ENCODE results near the gene PTPRD. TPM values are rescaled to one million over a fixed set of nuclear protein-coding genes. Genes with fewer than 3 reads are reported as not detected.
"Not testable (repeated sequence)": the region's sequence is repeated elsewhere in the genome, so short reads cannot be mapped to it uniquely, and the experiment has no call there.

Gene PTPRD
- total RNA-seq, 2 experiments from 2014 or later: not detected

GRCh38 chr9:9499546-9499945, 1113.3 kb downstream of the PTPRD start:
- Mint-ChIP-seq H3K9me3 (ENCODE audit: low read depth) (peaks cover 14% of the 10 kb centered on the region), H3K27me3 (no peaks in the 10 kb centered on the region), H3K27ac (no peak overlapping the region), H3K4me1 (no peaks in the 10 kb centered on the region), H3K36me3 (ENCODE audit: low read depth) (no peaks in the 10 kb centered on the region), H3K4me3 (no peak overlapping the region)
- ChIA-PET POLR2A (no interaction called here), CTCF (no interaction called here)
- no peak for ATAC-seq
- no peak for DNase-seq
- intact Hi-C loops (cut with DNase I, micrococcal nuclease): no loop called here

GRCh38 chr9:9498846-9499245, 1114.0 kb downstream of the PTPRD start:
- H3K27me3 Mint-ChIP-seq: no peaks in the 10 kb centered on the region
- CTCF ChIA-PET: no interaction called here
- intact Hi-C loops (cut with DNase I, micrococcal nuclease): no loop called here
- no peak overlapping the region for H3K4me3 Mint-ChIP-seq
- H3K4me1 Mint-ChIP-seq: no peaks in the 10 kb centered on the region
- POLR2A ChIA-PET: no interaction called here
- no peaks in the 10 kb centered on the region for H3K36me3 Mint-ChIP-seq (ENCODE audit: low read depth)
- no peak overlapping the region for H3K27ac Mint-ChIP-seq
- no peak for DNase-seq
- peaks cover 16% of the 10 kb centered on the region for H3K9me3 Mint-ChIP-seq (ENCODE audit: low read depth)
- ATAC-seq: no peak

- no peaks in the 10 kb centered on the region for H3K4me1 Mint-ChIP-seq
- H3K9me3 Mint-ChIP-seq (ENCODE audit: low read depth): peaks cover 17% of the 10 kb centered on the region
- DNase-seq (no peak), ATAC-seq (no peak)
- ChIA-PET CTCF (no interaction called here), POLR2A (no interaction called here)
- no peaks in the 10 kb centered on the region for H3K36me3 Mint-ChIP-seq (ENCODE audit: low read depth)
- H3K27ac Mint-ChIP-seq: no peak overlapping the region
- intact Hi-C loops (cut with DNase I, micrococcal nuclease): no loop called here
- H3K4me3 Mint-ChIP-seq: no peak overlapping the region
- no peaks in the 10 kb centered on the region for H3K27me3 Mint-ChIP-seq
These were observed 1114.7 kb downstream of the PTPRD start for GRCh38 chr9:9498128-9498527.

GRCh38 chr9:9494336-9494735, 1118.5 kb downstream of the PTPRD start:
- H3K4me3 Mint-ChIP-seq: no peak overlapping the region
- no peaks in the 10 kb centered on the region for H3K4me1 Mint-ChIP-seq
- CTCF ChIA-PET: no interaction called here
- intact Hi-C loops (cut with DNase I, micrococcal nuclease): no loop called here
- ATAC-seq: no peak
- POLR2A ChIA-PET: no interaction called here
- no peaks in the 10 kb centered on the region for H3K27me3 Mint-ChIP-seq
- no peak for DNase-seq
- no peaks in the 10 kb centered on the region for H3K36me3 Mint-ChIP-seq (ENCODE audit: low read depth)
- peaks cover 18% of the 10 kb centered on the region for H3K9me3 Mint-ChIP-seq (ENCODE audit: low read depth)
- H3K27ac Mint-ChIP-seq: no peak overlapping the region

- POLR2A ChIA-PET: no interaction called here
- DNase-seq: no peak
- H3K27ac Mint-ChIP-seq: no peak overlapping the region
- no peak overlapping the region for H3K4me3 Mint-ChIP-seq
- ATAC-seq: no peak
- no peaks in the 10 kb centered on the region for H3K36me3 Mint-ChIP-seq (ENCODE audit: low read depth)
- CTCF ChIA-PET: no interaction called here
- no peaks in the 10 kb centered on the region for H3K4me1 Mint-ChIP-seq
- H3K27me3 Mint-ChIP-seq: no peaks in the 10 kb centered on the region
- peaks cover 16% of the 10 kb centered on the region for H3K9me3 Mint-ChIP-seq (ENCODE audit: low read depth)
- intact Hi-C loops (cut with DNase I, micrococcal nuclease): no loop called here
These were observed 1120.3 kb downstream of the PTPRD start for GRCh38 chr9:9492506-9492905.

GRCh38 chr9:9489183-9489582, 1123.6 kb downstream of the PTPRD start:
- ChIA-PET CTCF (no interaction called here), POLR2A (no interaction called here)
- peaks cover 10% of the 10 kb centered on the region for H3K9me3 Mint-ChIP-seq (ENCODE audit: low read depth)
- intact Hi-C loops (cut with DNase I, micrococcal nuclease): no loop called here
- H3K27ac Mint-ChIP-seq: no peak overlapping the region
- H3K36me3 Mint-ChIP-seq (ENCODE audit: low read depth): no peaks in the 10 kb centered on the region
- ATAC-seq (no peak), DNase-seq (no peak)
- no peaks in the 10 kb centered on the region for H3K4me1 Mint-ChIP-seq
- no peaks in the 10 kb centered on the region for H3K27me3 Mint-ChIP-seq
- H3K4me3 Mint-ChIP-seq: no peak overlapping the region

GRCh38 chr9:9483175-9483574, 1129.6 kb downstream of the PTPRD start:
- no peak overlapping the region for H3K4me3 Mint-ChIP-seq
- no peaks in the 10 kb centered on the region for H3K27me3 Mint-ChIP-seq
- no peaks in the 10 kb centered on the region for H3K4me1 Mint-ChIP-seq
- ChIA-PET CTCF (no interaction called here), POLR2A (no interaction called here)
- peaks cover 6% of the 10 kb centered on the region for H3K9me3 Mint-ChIP-seq (ENCODE audit: low read depth)
- ATAC-seq: no peak
- no peaks in the 10 kb centered on the region for H3K36me3 Mint-ChIP-seq (ENCODE audit: low read depth)
- intact Hi-C loops (cut with DNase I, micrococcal nuclease): no loop called here
- DNase-seq: no peak
- H3K27ac Mint-ChIP-seq: no peak overlapping the region

GRCh38 chr9:9478741-9479140, 1134.1 kb downstream of the PTPRD start:
- CTCF ChIA-PET: no interaction called here

GRCh38 chr9:9469271-9469670, 1143.5 kb downstream of the PTPRD start:
- Mint-ChIP-seq H3K27ac (no peak overlapping the region), H3K4me1 (no peaks in the 10 kb centered on the region), H3K36me3 (ENCODE audit: low read depth) (no peaks in the 10 kb centered on the region), H3K4me3 (no peak overlapping the region), H3K9me3 (ENCODE audit: low read depth) (peaks cover 3% of the 10 kb centered on the region), H3K27me3 (no peaks in the 10 kb centered on the region)
- ChIA-PET POLR2A (no interaction called here), CTCF (no interaction called here)
- ATAC-seq (no peak), DNase-seq (no peak)
- intact Hi-C loops (cut with DNase I, micrococcal nuclease): loop anchor here in 1 of 2 experiments (10.0 kb wide), 1 partner anchor 64 kb away; no protein-coding TSS in a partner anchor

More at GRCh38 chr9:9478741-9479140, 1134.1 kb downstream of the PTPRD start:
- ATAC-seq (no peak), DNase-seq (no peak)
- no peak overlapping the region for H3K27ac Mint-ChIP-seq
- H3K4me1 Mint-ChIP-seq: no peaks in the 10 kb centered on the region
- no peak overlapping the region for H3K4me3 Mint-ChIP-seq
- H3K9me3 Mint-ChIP-seq (ENCODE audit: low read depth): no peaks in the 10 kb centered on the region
- intact Hi-C loops (cut with DNase I, micrococcal nuclease): no loop called here
- H3K36me3 Mint-ChIP-seq (ENCODE audit: low read depth): no peaks in the 10 kb centered on the region
- POLR2A ChIA-PET: no interaction called here
- H3K27me3 Mint-ChIP-seq: no peaks in the 10 kb centered on the region

- ChIA-PET CTCF (interaction anchor here (0.7 to 1.2 kb wide), 2 partner anchors 12 to 92 kb away, joined by 3 read pairs; no protein-coding TSS in a partner anchor), POLR2A (interaction anchor here (0.6 kb wide), 1 partner anchor 360 kb away, joined by 3 read pairs; no protein-coding TSS in a partner anchor)
- H3K27me3 Mint-ChIP-seq; H3K9me3 Mint-ChIP-seq (ENCODE audit: low read depth); ATAC-seq; intact Hi-C loops (cut with DNase I, micrococcal nuclease); H3K4me1 Mint-ChIP-seq; H3K4me3 Mint-ChIP-seq; H3K27ac Mint-ChIP-seq; DNase-seq; H3K36me3 Mint-ChIP-seq (ENCODE audit: low read depth): not testable (repeated sequence)
These were observed 1170.9 kb downstream of the PTPRD start for GRCh38 chr9:9441874-9442273.

- DNase-seq: no peak
- Mint-ChIP-seq H3K4me3 (no peak overlapping the region), H3K27ac (no peak overlapping the region), H3K4me1 (no peaks in the 10 kb centered on the region), H3K9me3 (ENCODE audit: low read depth) (no peaks in the 10 kb centered on the region), H3K27me3 (no peaks in the 10 kb centered on the region), H3K36me3 (ENCODE audit: low read depth) (no peaks in the 10 kb centered on the region)
- POLR2A ChIA-PET: no interaction called here
- ATAC-seq: no peak
- intact Hi-C loops (cut with DNase I, micrococcal nuclease): no loop called here
- CTCF ChIA-PET: no interaction called here
These were observed 1175.2 kb downstream of the PTPRD start for GRCh38 chr9:9437641-9438040.

- H3K4me1 Mint-ChIP-seq; H3K27me3 Mint-ChIP-seq; H3K9me3 Mint-ChIP-seq (ENCODE audit: low read depth); ATAC-seq; POLR2A ChIA-PET; intact Hi-C loops (cut with DNase I, micrococcal nuclease); H3K4me3 Mint-ChIP-seq; H3K36me3 Mint-ChIP-seq (ENCODE audit: low read depth); H3K27ac Mint-ChIP-seq; DNase-seq: not testable (repeated sequence)
- CTCF ChIA-PET: interaction anchor here (0.7 kb wide), 1 partner anchor 137 kb away, joined by 4 read pairs; no protein-coding TSS in a partner anchor
These were observed 1186.3 kb downstream of the PTPRD start for GRCh38 chr9:9426454-9426853.

GRCh38 chr9:9412241-9412640, 1200.6 kb downstream of the PTPRD start:
- POLR2A ChIA-PET: no interaction called here
- CTCF ChIA-PET: no interaction called here
- no peaks in the 10 kb centered on the region for H3K4me1 Mint-ChIP-seq

More at GRCh38 chr9:9412241-9412640, 1200.6 kb downstream of the PTPRD start:
- intact Hi-C loops (cut with DNase I, micrococcal nuclease): no loop called here
- ATAC-seq (no peak), DNase-seq (no peak)
- H3K27me3 Mint-ChIP-seq: no peaks in the 10 kb centered on the region
- H3K9me3 Mint-ChIP-seq (ENCODE audit: low read depth): no peaks in the 10 kb centered on the region
- no peaks in the 10 kb centered on the region for H3K36me3 Mint-ChIP-seq (ENCODE audit: low read depth)
- no peak overlapping the region for H3K4me3 Mint-ChIP-seq
- no peak overlapping the region for H3K27ac Mint-ChIP-seq

All from activated CD4-positive, alpha-beta T cell treated with anti-CD3 and anti-CD28 coated beads for 36 hours (primary cell).